HG03520 (cell line): ENCODE results near the gene C1orf198.

Experiments used
- ATAC-seq: cut with Tn5 transposase; IDR thresholded peaks from one replicate; pipeline ENCODE4 v1.9.1; 2021; ENCODE audit warnings: mild to moderate bottlenecking, moderate library complexity; ENCODE audit not compliant: unreplicated experiment

Gene C1orf198

DNA sequence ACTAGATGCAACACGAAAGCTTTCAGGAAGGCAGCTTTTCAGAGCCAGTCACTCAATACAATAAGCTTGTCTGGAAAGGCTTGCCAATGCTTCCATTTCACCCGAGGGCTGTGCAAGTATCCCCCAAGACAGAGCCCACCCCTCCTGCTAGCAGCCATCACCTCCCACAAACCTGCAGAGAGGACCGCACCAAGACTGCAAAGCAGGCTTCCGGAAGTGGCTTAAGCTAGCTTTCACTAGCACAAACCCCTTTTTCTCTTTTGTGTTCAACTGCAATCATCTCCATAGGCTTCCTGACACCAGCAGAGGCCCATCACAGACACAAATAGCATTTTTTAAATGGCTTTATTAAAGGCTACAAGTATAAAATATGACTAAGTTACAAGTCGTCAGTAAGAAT is 31.5 kb downstream of the C1orf198 start:
- ATAC-seq: no peak

DNA sequence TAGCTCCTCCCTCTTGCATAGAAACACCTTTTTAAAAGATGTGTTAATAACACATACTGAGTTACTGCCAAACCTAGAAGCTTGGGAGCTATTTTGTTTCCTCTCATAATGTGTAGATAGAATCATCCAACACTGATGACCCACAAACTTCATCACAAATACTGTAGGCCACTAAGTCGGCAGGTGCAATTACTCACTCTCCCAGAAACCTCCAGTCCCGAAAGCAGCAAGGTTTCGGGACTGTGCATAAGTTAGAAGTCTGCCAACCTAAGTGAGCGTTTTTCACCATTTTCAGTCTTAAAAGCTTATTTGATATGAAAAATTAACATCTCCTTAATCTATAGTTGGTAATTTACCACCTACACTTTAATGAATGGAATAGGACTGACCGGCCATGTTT is 32.0 kb downstream of the C1orf198 start:
- no peak for ATAC-seq

DNA sequence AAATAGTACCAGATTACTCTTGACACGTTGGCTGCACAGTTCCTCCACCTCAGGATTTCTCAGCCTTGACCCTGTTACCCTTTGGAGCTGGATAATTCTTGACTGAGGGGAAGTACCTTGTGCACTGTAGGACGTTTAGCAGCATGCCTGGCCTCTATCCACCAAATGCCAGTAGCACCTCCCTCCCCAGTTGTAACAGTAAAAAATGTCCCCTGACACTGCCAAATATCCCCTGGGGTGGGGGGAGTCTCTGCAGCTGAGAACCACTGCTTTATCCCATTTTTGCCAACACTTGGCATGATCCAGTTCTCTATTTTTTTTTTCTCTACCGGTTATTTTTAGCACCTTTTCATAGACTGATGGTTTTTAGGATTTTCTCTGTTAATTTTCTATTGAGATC is 34.0 kb downstream of the C1orf198 start:
- no peak for ATAC-seq

DNA sequence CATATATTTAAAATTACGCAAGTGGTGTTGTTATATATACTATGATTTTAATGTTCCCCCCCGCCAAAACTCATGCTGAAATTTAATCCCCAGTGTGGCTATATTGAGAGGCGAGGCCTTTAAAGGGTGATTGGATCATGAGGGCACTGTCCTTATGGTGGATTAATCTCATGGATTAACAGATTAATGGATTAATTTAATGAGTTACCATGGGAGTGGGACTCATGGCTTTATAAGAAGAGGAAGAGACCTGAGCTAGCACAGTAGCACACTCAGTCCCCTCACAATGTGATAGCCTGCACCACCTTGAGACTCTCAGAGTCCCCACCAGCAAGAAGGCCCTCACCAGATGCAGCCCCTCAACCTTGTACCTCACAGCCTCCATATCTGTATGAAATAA is 34.8 kb downstream of the C1orf198 start:
- ATAC-seq: no peak

DNA sequence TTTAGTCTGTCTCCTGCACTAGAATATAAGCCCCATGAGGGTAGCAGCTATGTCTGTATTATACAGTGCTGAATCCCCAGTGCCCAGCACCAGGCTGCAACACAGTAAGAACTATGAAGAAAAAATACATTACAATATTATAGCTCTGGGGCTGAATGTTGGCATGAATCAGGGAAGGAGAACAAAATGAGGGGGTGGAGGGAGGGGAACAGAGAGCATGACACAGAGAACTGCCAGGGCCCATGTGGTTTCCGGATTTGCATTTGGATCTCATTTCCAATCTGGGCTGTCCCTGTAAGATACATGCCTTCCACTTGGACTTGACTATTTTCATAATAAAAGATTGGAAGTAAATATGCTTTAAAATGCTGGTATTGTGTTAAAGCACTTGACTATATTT is 35.8 kb downstream of the C1orf198 start:
- no peak for ATAC-seq

GRCh38 chr1:230831771-230832170 is 36.5 kb downstream of the C1orf198 start:
- ATAC-seq: no peak

DNA sequence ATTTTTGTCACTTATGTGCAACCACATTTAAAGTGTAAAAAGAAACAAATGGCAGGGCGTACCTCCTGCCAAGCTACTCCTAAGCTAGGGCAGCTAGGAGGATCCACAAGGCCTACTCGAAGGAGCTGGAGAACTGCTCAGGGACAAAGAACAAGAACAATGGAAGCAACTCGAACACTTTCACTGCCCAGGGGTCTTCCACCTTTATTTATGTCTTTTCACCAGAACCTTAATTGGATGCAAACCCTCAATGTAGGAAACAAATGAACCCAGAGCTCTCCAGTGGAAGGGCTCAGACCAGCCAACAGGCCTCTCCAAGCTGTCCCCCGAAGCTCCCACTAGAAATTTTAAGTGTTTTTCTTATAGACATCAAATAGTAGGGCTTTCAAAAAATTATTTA is 39.9 kb downstream of the C1orf198 start:
- no peak for ATAC-seq

DNA sequence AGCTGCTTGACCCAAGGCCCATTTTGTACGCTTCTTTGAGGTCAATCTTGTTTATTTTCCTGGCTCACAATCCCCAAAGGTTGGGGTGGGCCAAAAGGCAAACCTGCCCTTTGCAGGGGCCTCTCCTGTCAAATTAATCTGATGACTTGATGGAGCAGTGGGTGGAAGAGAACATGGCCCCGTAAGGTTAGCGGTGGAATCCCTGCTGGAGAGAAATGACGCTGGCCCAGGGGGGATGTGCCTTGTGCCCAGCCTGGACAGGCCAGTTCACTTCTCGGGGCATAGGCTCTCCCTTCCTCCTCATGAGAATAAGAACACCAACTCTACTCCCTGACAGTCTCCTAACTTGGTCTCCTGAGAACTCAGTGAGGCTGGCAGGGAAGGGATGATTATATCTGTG is 40.5 kb downstream of the C1orf198 start:
- no peak for ATAC-seq

GRCh38 chr1:230827081-230827681 is 41.1 kb downstream of the C1orf198 start:
- no peak for ATAC-seq

DNA sequence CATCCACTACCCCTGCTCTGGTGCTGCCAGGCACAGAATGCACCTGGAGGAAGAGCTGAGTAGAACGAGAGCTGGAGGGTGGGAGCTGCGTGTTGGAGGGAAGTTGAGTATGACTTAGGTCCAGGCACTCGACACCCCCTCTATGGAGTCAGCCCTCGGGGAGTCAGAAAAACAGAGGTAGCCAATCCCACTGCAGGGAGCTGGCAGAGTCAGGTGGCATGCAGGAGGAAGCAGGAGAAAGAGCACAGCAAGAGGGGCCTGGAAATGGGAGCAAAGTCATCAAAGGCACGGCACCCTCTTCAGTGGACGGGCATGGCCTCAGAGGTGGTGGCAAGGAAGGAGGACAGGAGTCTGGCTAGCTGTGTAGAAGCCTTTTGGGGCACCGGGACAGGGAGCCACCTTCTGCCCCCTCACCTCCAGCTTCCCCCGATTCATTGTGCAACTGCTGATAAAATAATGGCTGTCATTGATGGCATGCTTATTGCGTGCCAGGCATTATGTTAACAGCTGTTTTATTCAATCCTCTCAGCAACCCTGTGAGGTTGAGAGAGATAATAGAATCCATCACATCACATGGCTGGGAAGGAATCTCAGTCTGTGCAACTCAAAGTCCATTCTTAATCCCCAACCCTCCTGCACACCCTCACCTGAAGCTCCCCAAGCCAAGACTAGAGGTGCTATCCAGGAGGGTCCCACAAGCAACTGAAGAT is 42.0 kb downstream of the C1orf198 start:
- no peak for ATAC-seq

- ATAC-seq: no peak
Measured at GRCh38 chr1:230825761-230826160, 42.6 kb downstream of the C1orf198 start.

GRCh38 chr1:230824919-230825721 is 43.2 kb downstream of the C1orf198 start:
- ATAC-seq: no peak

GRCh38 chr1:230824551-230824918 is 43.8 kb downstream of the C1orf198 start:
- ATAC-seq: no peak

GRCh38 chr1:230823931-230824381 is 44.4 kb downstream of the C1orf198 start:
- ATAC-seq: no peak

- ATAC-seq: no peak
Measured at GRCh38 chr1:230823426-230823825, 44.9 kb downstream of the C1orf198 start.

- no peak for ATAC-seq
Measured at GRCh38 chr1:230822092-230822581, 46.2 kb downstream of the C1orf198 start.

DNA sequence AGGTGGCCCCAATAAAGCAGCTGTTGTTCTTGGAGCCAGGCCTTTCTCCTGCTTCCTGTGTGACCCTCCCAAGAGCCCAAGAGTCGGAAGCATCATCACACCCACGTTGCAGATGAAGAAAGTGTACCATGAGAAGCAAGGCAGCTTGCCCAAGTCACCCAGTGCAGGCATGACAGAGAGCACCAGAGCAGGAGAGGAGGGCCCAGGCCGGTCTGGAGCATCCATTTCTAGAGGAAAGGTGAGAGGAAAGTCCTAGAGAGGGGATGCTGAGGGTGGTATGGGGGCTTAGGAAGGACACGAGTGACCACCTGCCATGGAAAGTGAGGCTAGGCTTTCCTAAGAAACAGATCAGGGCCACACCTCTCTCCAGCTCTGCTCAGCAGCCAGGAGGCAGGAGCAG is 47.0 kb downstream of the C1orf198 start:
- no peak for ATAC-seq

DNA sequence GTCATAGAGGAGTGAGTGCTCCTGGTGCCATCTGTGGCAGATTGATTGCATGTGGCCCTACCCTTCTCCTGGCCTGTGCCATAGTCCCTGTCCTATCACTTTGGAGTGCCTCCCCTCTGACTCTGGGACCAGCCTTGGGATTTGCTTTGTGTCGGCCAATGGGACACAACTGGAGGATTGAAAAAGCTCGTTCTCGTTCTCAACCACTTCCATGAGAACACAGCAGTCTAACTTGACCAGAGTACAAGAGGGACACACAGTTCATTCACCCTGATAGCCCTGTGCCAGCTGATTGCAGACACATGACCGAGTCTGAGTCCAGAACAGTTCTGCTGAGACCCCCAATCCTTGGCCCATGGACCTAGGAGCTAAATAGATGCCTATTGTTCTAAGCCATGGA is 47.8 kb downstream of the C1orf198 start:
- no peak for ATAC-seq

GRCh38 chr1:230819976-230820375 is 48.3 kb downstream of the C1orf198 start:
- no peak for ATAC-seq

DNA sequence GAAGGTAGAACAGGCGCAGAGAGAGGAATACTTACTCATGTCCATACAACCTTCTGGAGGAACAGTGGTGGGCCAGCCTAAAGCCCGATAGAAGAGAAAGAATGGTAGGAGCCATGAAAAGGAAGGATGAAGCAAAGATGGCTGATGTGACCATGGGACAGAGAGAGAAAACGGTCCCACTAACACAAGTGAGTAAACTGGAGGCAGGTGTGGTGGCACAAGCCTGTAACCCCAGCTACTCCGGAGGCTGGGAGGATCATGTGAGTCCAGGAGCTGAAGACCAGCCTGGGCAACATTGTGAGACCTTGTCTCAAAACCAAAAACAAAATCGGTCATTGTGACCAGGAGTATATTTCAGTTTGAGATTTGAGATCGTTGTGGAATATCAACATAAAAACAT is 49.4 kb downstream of the C1orf198 start:
- ATAC-seq: no peak

- no peak for ATAC-seq
Measured at GRCh38 chr1:230818367-230818766, 50.0 kb downstream of the C1orf198 start.

DNA sequence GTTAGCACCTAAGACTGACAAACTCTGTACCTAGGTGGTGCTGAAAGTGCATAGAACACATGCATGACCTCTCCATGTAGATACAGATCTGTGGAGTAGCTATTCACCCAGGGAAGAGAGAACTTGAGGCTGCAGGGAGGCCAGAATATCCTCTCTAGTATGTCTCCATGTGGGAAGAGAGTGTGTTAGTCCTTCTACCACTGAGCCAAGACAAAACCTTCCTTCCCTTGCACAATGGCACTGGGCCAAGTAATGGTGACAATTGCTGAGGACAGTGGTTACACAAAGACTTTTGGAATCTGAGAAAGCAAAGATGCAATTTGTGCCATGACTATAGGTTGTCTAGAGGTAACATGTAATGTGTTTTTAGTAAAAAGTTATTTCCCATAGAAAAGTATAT is 52.3 kb downstream of the C1orf198 start:
- ATAC-seq: no peak
